ENCODE measurements around the gene ZNF675.
"Not testable (repeated sequence)": the region's sequence is repeated elsewhere in the genome, so short reads cannot be mapped to it uniquely, and the experiment has no call there.

The ZNF675 gene

GRCh38 chr19:23686621-23687423, at the start of gene ZNF675:
TSS of gene ZNF675 (minus strand) at chr19:23687212. CDS start at chr19:23687033, 179 bp downstream.
- peak; percentile 81 to 86 for DNase-seq (ENCODE audit: low read depth in 2 of 2)

DNA sequence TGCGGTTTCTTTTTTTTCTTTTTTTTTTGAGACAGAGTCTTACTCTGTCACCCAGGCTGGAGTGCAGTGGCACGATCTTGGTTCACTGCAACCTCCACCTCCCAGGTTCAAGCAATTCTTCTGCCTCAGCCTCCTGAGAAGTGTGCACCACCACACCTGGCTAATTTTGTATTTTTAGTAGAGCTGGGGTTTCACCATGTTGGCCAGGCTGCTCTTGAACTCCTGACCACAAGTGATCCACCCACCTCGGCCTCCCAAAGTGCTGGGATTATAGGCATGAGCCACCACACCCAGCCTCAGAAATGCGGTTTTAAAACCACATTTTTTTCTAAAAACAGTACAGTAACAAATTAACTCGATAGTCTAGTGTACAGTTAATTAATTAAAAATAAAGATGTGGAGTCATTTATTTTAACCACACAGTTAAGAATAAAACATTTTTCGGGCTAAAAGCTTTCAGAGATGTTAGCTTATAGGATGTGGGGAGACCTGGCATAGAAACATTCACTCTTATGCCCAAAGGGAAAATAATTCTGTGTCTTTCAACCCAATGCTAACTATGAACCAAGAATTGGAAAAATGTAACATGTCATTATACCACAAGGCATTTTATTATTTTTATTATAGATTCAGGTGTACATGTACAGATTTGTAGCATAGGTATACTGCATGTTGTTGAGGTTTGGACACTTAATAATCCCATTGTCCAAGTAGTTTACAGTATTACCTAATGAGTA, 43.9 kb upstream of the ZNF675 start:
- not testable (repeated sequence) for DNase-seq (ENCODE audit: low read depth in 2 of 2)

DNA sequence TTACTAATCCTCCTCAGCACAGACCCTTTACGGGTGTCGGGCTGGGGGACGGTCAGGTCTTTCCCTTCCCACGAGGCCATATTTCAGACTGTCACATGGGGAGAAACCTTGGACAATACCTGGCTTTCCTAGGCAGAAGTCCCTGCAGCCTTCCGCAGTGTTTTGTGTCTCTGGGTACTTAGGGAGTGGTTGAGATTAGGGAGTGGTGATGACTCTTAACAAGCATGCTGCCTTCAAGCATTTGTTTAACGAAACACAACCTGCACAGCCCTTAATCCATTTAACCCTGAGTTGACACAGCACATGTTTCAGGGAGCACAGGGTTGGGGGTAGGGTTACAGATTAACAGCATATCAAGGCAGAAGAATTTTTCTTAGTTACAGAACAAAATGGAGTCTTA, 37.1 kb upstream of the ZNF675 start:
- not testable (repeated sequence) for DNase-seq (ENCODE audit: low read depth in 2 of 2)

GRCh38 chr19:23718802-23719201, 31.8 kb upstream of the ZNF675 start:
- no peak for DNase-seq (ENCODE audit: low read depth in 2 of 2)

DNA sequence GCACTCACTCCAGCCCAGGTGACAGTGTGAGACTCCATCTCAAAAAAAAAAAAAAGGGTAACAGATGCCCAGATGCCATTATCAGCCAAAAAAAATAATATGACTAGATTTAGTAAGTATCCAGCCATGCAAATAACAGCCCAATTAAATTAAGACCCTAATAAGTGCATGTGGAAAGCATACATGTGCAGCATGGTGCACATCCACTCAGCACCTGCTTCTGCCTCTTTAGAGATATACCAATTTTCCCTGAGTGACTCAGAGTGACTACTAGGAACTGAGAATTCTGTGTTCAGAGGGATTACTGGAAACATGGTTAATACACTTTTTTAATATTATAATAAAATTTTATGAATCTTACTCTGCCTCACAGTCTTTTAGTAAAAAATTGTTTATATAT, 29.8 kb upstream of the ZNF675 start:
- no peak for DNase-seq (ENCODE audit: low read depth in 2 of 2)

DNA sequence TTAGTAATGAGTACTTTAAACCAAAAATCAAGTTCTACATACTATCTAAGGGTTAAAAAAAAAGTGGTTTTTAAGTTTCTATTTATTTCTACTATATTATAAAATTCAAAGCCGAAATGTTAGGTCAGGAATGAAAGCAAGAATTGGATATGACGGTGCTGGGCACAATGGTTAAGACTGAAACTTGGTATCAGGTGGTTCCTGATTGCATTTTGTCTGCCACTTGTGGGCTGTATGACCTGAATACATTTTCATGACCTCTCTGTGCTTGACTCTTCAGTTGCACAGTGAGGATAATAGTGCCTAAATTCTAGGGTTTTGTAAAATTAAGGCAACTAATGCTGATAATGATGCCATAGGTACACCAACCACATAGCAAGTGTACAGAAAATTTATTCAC, 22.3 kb upstream of the ZNF675 start:
- no peak for DNase-seq (ENCODE audit: low read depth in 2 of 2)

DNA sequence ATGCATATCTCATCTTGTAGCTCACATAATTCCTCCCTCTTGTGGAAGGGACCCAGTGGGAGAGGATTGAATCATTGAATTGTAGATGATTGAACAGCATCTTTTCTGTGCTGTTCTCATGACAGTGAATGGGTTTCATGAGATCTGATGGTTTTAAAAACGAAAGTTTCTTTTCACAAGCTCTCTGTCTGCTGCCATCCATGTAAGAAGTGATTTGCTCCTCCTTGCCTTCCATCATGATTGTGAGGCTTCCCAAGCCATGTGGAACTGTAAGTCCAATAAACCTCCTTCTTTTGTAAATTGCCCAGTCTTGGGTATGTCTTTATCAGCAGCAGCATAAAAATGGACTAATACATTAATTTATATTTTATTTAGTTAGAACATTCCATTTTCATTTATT, 19.6 kb upstream of the ZNF675 start:
- no peak for DNase-seq (ENCODE audit: low read depth in 2 of 2)

DNA sequence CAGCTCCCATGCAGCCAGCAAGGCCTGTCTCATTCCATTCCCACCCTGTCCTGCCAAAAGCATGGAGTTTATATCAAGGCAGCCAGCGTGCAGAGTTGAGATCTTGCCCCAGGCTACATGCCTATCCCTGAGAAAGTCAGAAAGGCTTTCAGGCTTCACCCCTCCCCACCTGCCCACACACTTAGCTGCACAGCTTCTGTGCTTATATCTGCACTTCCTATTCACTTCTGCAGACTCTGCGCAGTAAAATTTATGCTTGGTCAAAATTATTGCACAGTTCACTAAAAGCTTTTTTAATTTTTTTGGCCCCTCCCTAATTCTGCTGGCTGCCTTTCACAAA, 12.5 kb upstream of the ZNF675 start:
- no peak for DNase-seq (ENCODE audit: low read depth in 2 of 2)

DNA sequence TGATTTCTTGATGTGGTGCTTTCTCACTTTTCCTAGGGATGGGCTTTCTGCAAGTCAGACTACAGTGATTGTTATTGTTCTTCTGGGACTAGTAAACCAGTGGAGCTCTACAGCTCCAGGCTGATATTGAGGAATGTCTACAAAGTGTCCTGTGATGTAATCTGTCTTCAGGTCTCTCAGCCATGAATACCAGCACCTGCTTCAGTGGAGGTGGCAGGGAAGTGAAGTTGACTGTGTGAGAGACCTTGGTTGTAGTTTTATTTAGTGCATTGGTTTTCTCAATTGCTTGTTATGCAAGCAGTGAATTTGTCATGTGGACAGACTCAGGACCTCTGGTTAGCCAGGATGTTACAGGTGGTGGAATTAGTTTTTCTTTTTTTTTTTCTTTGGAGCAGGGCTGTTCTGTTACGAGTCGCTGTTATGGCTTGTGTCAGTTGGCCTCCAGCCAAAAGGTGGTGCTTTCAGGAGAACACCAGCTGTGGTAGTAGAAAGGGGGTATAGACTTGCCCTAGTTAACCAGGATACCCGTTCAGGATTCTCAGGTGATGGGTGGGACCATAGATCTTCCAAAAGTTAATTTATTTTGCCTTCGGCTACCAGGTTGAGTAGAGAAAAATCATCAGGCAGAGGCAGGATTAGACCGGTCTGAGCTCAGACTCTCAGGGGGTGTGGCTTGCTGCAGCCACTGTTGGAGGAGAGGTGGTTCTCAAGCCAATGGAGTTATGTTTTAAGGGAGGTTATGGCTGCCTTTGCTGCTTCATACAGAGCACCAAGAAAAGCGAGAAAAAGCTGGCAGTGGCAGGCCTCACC, 11.9 kb upstream of the ZNF675 start:
- no peak for DNase-seq (ENCODE audit: low read depth in 2 of 2)

GRCh38 chr19:23692937-23693336, 5.9 kb upstream of the ZNF675 start:
- DNase-seq (ENCODE audit: low read depth in 2 of 2): not testable (repeated sequence)

DNA sequence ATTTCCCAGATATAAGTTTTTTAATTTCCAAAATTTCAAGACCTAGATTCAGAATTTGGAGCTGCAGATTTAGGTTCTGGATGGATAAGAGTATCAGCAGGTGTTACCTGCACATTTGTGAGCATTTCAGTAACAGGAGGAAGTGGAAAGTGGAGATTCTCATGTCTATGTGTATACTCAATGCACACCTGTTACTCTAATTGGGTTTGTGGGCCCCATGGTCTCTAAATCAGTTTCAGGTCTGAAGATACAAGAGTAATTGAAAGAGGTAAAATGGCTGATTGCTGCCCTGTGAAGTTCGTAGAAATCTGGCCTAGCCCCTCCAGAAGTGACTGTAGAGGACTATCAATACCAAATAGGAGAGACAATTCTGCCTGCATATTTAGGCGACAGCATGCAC, 13.9 kb downstream of the ZNF675 start:
- DNase-seq (ENCODE audit: low read depth in 2 of 2): no peak

DNA sequence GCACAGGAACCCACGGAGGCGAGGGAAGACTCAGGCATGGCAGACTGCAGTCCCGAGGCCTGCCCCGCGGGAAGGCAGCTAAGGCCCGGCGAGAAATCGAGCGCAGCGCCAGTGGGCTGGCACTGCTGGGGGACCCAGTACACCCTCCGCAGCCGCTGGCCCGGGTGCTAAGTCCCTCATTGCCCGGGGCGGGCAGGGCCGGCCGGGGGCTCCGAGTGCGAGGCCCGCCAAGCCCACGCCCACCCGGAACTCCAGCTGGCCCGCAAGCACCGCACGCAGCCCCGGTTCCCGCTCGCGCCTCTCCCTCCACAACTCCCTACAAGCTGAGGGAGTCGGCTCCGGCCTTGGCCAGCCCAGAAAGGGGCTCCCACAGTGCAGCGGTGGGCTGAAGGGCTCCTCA, 18.4 kb downstream of the ZNF675 start:
- DNase-seq (ENCODE audit: low read depth in 2 of 2): not testable (repeated sequence)

- no peak for DNase-seq (ENCODE audit: low read depth in 2 of 2)
Measured at GRCh38 chr19:23665651-23666410, 21.2 kb downstream of the ZNF675 start.

DNA sequence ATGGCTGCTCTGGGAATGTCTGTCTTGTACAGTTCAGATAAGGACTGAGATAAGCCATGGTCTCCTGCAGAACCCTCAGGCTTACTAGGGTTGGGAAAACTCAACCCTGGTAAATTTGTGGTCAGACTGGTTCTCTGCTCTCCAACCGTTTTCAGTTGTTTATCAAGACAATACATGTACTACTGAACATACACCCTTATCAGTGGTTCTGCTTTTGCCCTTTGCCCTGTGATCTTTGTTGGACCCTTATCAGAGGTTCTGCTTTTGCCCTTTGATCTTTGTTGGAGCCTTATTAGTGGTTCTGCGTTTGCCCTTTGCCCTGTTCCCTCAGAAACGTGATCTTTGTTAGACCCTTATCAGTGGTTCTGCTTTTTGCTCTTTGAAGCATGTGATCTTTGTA, 37.2 kb downstream of the ZNF675 start:
- not testable (repeated sequence) for DNase-seq (ENCODE audit: low read depth in 2 of 2)
